PC-3 (cell line): ENCODE measurements around the gene PAQR4. TPM values are rescaled to one million over a fixed set of nuclear protein-coding genes. Genes with fewer than 3 reads are reported as not detected.

Experiments
- ATAC-seq: fragments of 200-7000 bp; cut with Tn5 transposase; 2 replicates; pipeline ENCODE4 v1.9.1; 2020; ENCODE audit warnings: mild to moderate bottlenecking, moderate library complexity
- BruUV-seq: library from RNA; stranded (reverse); fragments of 400-500 nt; replicated peaks from 2 replicates; lab custom pipeline; 2021; lab: Mats Ljungman, UMichigan
- CTCF ChIA-PET: fragments of 300-600 bp; sonication (Branson Sonifier 250); formaldehyde crosslinking; loops from one replicate; lab custom pipeline; 2022; ENCODE audit warnings: antibody characterized with exemption; lab: Charles Lee
- POLR2A ChIA-PET: fragments of 300-600 bp; sonication (Branson Sonifier 250); formaldehyde crosslinking; loops from one replicate; lab custom pipeline; 2022; ENCODE audit warnings: antibody characterized with exemption; ENCODE audit not compliant: unreplicated experiment; lab: Charles Lee
- DNase-seq: peaks from one replicate; pipeline ENCODE4 v3.0.0-alpha.2; 2015
- H2AFZ ChIP-seq: fragments of 300-600 bp; sonication (generic); 2 replicates; pipeline ENCODE4 v1.6.0; 2016; ENCODE audit warnings: antibody characterized with exemption, low read length
- H3F3A ChIP-seq: fragments of 300-600 bp; sonication (generic); one replicate; pipeline ENCODE4 v1.6.0; 2017; ENCODE audit warnings: antibody characterized with exemption, low read length, control low read depth, mild to moderate bottlenecking; ENCODE audit not compliant: unreplicated experiment
- H3K27ac ChIP-seq: fragments of 300-600 bp; sonication (generic); 2 replicates; pipeline ENCODE4 v1.5.1; 2016; ENCODE audit warnings: mild to moderate bottlenecking, low read length
- H3K27me3 ChIP-seq: fragments of 300-600 bp; sonication (generic); 2 replicates; pipeline ENCODE4 v1.6.1; 2016; ENCODE audit warnings: low read length, mixed read lengths
- H3K36me3 ChIP-seq: fragments of 300-600 bp; sonication (generic); 2 replicates; pipeline ENCODE4 v1.6.1; 2016; ENCODE audit warnings: low read depth, mixed run types, low read length, mixed read lengths
- H3K4me1 ChIP-seq: fragments of 300-600 bp; sonication (generic); 2 replicates; pipeline ENCODE4 v1.5.1; 2016; ENCODE audit warnings: low read length; ENCODE audit not compliant: insufficient read depth
- H3K4me2 ChIP-seq: fragments of 300-600 bp; sonication (generic); 2 replicates; pipeline ENCODE4 v1.6.0; 2016; ENCODE audit warnings: low read length
- H3K4me3 ChIP-seq: fragments of 300-600 bp; sonication (generic); 2 replicates; pipeline ENCODE4 v1.5.1; 2016; ENCODE audit warnings: mild to moderate bottlenecking, low read length, mixed read lengths
- H3K79me2 ChIP-seq: fragments of 300-600 bp; sonication (generic); 2 replicates; pipeline ENCODE4 v1.6.1; 2017; ENCODE audit warnings: low read length, mixed read lengths
- H3K9ac ChIP-seq: fragments of 300-600 bp; sonication (generic); 2 replicates; pipeline ENCODE4 v1.6.0; 2016; ENCODE audit warnings: mild to moderate bottlenecking, low read length
- H3K9me2 ChIP-seq: fragments of 300-600 bp; sonication (generic); replicated peaks from 2 replicates; pipeline ENCODE4 v1.6.1; 2016; ENCODE audit warnings: mixed run types, low read length, mixed read lengths
- H3K9me3 ChIP-seq: fragments of 300-600 bp; sonication (generic); 2 replicates; pipeline ENCODE4 v1.6.1; 2016; ENCODE audit warnings: low read length, mixed read lengths
- H4K20me1 ChIP-seq: fragments of 300-600 bp; sonication (generic); 2 replicates; pipeline ENCODE4 v1.6.1; 2016; ENCODE audit warnings: low read length, mixed read lengths
- CTCF ChIP-seq: fragments of 300-600 bp; sonication (generic); conservative IDR thresholded peaks from 2 replicates; pipeline ENCODE4 v1.5.1; 2017; ENCODE audit warnings: antibody characterized with exemption, low read depth, mild to moderate bottlenecking, low read length
- EZH2 ChIP-seq: fragments of 300-600 bp; sonication (generic); IDR thresholded peaks from one replicate; pipeline ENCODE4 v1.6.1; 2017; ENCODE audit warnings: antibody characterized with exemption, mild to moderate bottlenecking, low read length; ENCODE audit not compliant: unreplicated experiment
- EZH2phosphoT487 ChIP-seq: fragments of 300-600 bp; sonication (generic); IDR thresholded peaks from 2 replicates; pipeline ENCODE4 v1.6.1; 2018; ENCODE audit warnings: mild to moderate bottlenecking, antibody characterized with exemption, low read length, borderline replicate concordance
- intact Hi-C: fragments of 100-400 bp; cut with micrococcal nuclease; formaldehyde crosslinking; loops from 2 replicates; pipeline ENCODE4 v1.9.0; 2023
- total RNA-seq: library from RNA; depleted of rRNA; stranded (reverse); fragments of >200 nt; gene quantifications from 2 replicates; pipeline ENCODE4 v1.2.3, GENCODE V29; 2014

The PAQR4 gene
- total RNA-seq, 1 experiment from 2014 or later, result 37.9 TPM

GRCh38 chr16:2981899-2982250 is 12.7 kb downstream of the PAQR4 start:
- no peak overlapping the region for H2AFZ ChIP-seq
- peaks cover 30% of the 10 kb centered on the region for H3K79me2 ChIP-seq
- H3K4me2 ChIP-seq, result no peak overlapping the region
- no peaks in the 10 kb centered on the region for H4K20me1 ChIP-seq
- BruUV-seq, result no TSS peak
- DNase-seq (no peak), ATAC-seq (no peak)
- ChIA-PET POLR2A (no interaction called here), CTCF (no interaction called here)
- no peak overlapping the region for H3K4me3 ChIP-seq
- H3F3A ChIP-seq, result no peaks in the 10 kb centered on the region
- no peaks in the 10 kb centered on the region for H3K27me3 ChIP-seq
- intact Hi-C loops, result no loop called here
- no peak overlapping the region for H3K9ac ChIP-seq
- TF ChIP-seq EZH2phosphoT487, result no peak
- no peak for TF ChIP-seq CTCF
- TF ChIP-seq EZH2, result no peak
- H3K36me3 ChIP-seq, result no peaks in the 10 kb centered on the region
- peaks cover 19% of the 10 kb centered on the region for H3K4me1 ChIP-seq
- no peaks in the 10 kb centered on the region for H3K9me2 ChIP-seq
- no peaks in the 10 kb centered on the region for H3K9me3 ChIP-seq
- H3K27ac ChIP-seq, result no peak overlapping the region

- H3K9ac ChIP-seq, result no peak overlapping the region
- intact Hi-C loops, result no loop called here
- no peaks in the 10 kb centered on the region for H3F3A ChIP-seq
- no peak overlapping the region for H3K27ac ChIP-seq
- ChIA-PET POLR2A (no interaction called here), CTCF (no interaction called here)
- no peak for TF ChIP-seq EZH2
- no peak for TF ChIP-seq CTCF
- TF ChIP-seq EZH2phosphoT487, result no peak
- peaks cover 26% of the 10 kb centered on the region for H3K79me2 ChIP-seq
- H3K27me3 ChIP-seq, result no peaks in the 10 kb centered on the region
- no peak overlapping the region for H3K4me3 ChIP-seq
- H3K4me1 ChIP-seq, result peaks cover 16% of the 10 kb centered on the region
- no peak overlapping the region for H2AFZ ChIP-seq
- no peak for DNase-seq
- no peak overlapping the region for H3K4me2 ChIP-seq
- no peak for ATAC-seq
- H3K9me2 ChIP-seq, result no peaks in the 10 kb centered on the region
- no TSS peak for BruUV-seq
- no peaks in the 10 kb centered on the region for H3K9me3 ChIP-seq
- no peaks in the 10 kb centered on the region for H3K36me3 ChIP-seq
- no peaks in the 10 kb centered on the region for H4K20me1 ChIP-seq
Measured at GRCh38 chr16:2982402-2982801, 13.3 kb downstream of the PAQR4 start.

GRCh38 chr16:2983706-2984136 is 14.6 kb downstream of the PAQR4 start:
- Histone ChIP-seq H3K36me3 (no peaks in the 10 kb centered on the region), H3K4me3 (peak overlapping the region; percentile 55; the same call in 1 of the 2 replicates), H3K27ac (no peak overlapping the region), H3K4me1 (peaks cover 7% of the 10 kb centered on the region), H3K27me3 (no peaks in the 10 kb centered on the region), H4K20me1 (no peaks in the 10 kb centered on the region), H3K4me2 (peak overlapping the region; percentile 72), H3K9ac (no peak overlapping the region), H3F3A (no peaks in the 10 kb centered on the region), H3K9me3 (no peaks in the 10 kb centered on the region), H3K9me2 (no peaks in the 10 kb centered on the region), H2AFZ (0 out of 2 replicates have a peak overlapping the region, but pooled peaks have one; percentile 42), H3K79me2 (peaks cover 15% of the 10 kb centered on the region)
- BruUV-seq, result no TSS peak
- ATAC-seq (peak; percentile 63), DNase-seq (peak; percentile 86)
- intact Hi-C loops, result no loop called here
- POLR2A ChIA-PET, result no interaction called here
- CTCF ChIA-PET, result no interaction called here
- TF ChIP-seq EZH2 (no peak), CTCF (peak; percentile 73)
